Peyer's patch (tissue), 4 donors: ENCODE results near the gene HK3. TPM values are rescaled to one million over a fixed set of nuclear protein-coding genes. Genes with fewer than 3 reads are reported as not detected.

Experiments used
- DNase-seq, 3 donors: peaks; one replicate each; pipeline ENCODE4 v3.0.0-alpha.2; 2017 to 2019
- H3K27ac ChIP-seq, 4 donors: fragments of 200-600 bp; sonication (generic); one replicate each; pipeline ENCODE4 v1.5.1; 2016 to 2019
- H3K27me3 ChIP-seq, 2 donors: fragments of 200-600 bp; sonication (generic); one replicate each; pipeline ENCODE4 v1.5.1; 2019
- H3K36me3 ChIP-seq, 3 donors: fragments of 200-600 bp; sonication (generic); one replicate each; pipeline ENCODE4 v1.5.1; 2016 to 2019
- H3K4me1 ChIP-seq, 4 donors: fragments of 200-600 bp; sonication (generic); one replicate each; pipeline ENCODE4 v1.5.1; 2016 to 2019
- H3K4me3 ChIP-seq, 4 donors: fragments of 200-600 bp; sonication (generic); 1 replicate in 3 of 4; 2 replicates in 1 of 4; pipeline ENCODE4 v1.5.1; 2016 to 2019; ENCODE audit warnings: mild to moderate bottlenecking in 1 of 4
- H3K9me3 ChIP-seq, 4 donors: fragments of 200-600 bp; sonication (generic); one replicate each; pipeline ENCODE4 v1.5.1; 2016 to 2019; ENCODE audit warnings: mild to moderate bottlenecking in 1 of 4
- CTCF ChIP-seq, 6 experiments: fragments of 450-650 bp in 4 of 6; fragments of 200-600 bp in 2 of 6; sonication (generic) in 1 of 6; IDR thresholded peaks; one replicate each; pipeline ENCODE4 v1.5.1; 2017 to 2019; ENCODE audit warnings: antibody characterized with exemption in 6 of 6, mild to moderate bottlenecking in 3 of 6, moderate library complexity in 1 of 6
- POLR2A ChIP-seq, 2 donors: fragments of 450-650 bp; IDR thresholded peaks; one replicate each; pipeline ENCODE4 v1.5.1; 2017; ENCODE audit warnings: antibody characterized with exemption in 2 of 2, mild to moderate bottlenecking in 2 of 2, moderate library complexity in 2 of 2
- total RNA-seq, 4 donors: library from RNA; depleted of rRNA; stranded (reverse); fragments of >200 nt; gene quantifications; one replicate each; pipeline ENCODE4 v1.1.0, GENCODE V29; 2016

Gene HK3
- total RNA-seq, 4 donors from 2014 or later: 1.6 to 7.4 (median 3.6) TPM

GRCh38 chr5:176857216-176857893, 41.8 kb downstream of the HK3 start:
- Histone ChIP-seq H3K4me3 (no peak overlapping the region), H3K4me1 (no peaks in the 10 kb centered on the region), H3K27ac (no peak overlapping the region), H3K36me3 (no peaks in the 10 kb centered on the region), H3K9me3 (no peaks in the 10 kb centered on the region), H3K27me3 (peaks cover 0 to 3% of the 10 kb centered on the region in 2 donors)
- TF ChIP-seq POLR2A (IDR thresholded peaks at IDR 0.05): no peak
- no peak for TF ChIP-seq CTCF (IDR thresholded peaks at IDR 0.05)
- no peak for DNase-seq

- H3K4me3 ChIP-seq: no peak overlapping the region
- H3K27ac ChIP-seq: no peak overlapping the region
- H3K9me3 ChIP-seq: no peaks in the 10 kb centered on the region
- no peak for DNase-seq
- H3K36me3 ChIP-seq: no peaks in the 10 kb centered on the region
- no peak for TF ChIP-seq CTCF (IDR thresholded peaks at IDR 0.05)
- TF ChIP-seq POLR2A (IDR thresholded peaks at IDR 0.05): no peak
- no peaks in the 10 kb centered on the region for H3K4me1 ChIP-seq
- H3K27me3 ChIP-seq: no peaks in the 10 kb centered on the region
Measured at GRCh38 chr5:176856746-176857145, 42.4 kb downstream of the HK3 start.

- H3K27ac ChIP-seq: no peak overlapping the region
- no peak overlapping the region for H3K4me3 ChIP-seq
- H3K4me1 ChIP-seq: no peaks in the 10 kb centered on the region
- no peaks in the 10 kb centered on the region for H3K27me3 ChIP-seq
- no peaks in the 10 kb centered on the region for H3K9me3 ChIP-seq
- no peak for DNase-seq
- no peaks in the 10 kb centered on the region for H3K36me3 ChIP-seq
- TF ChIP-seq POLR2A (IDR thresholded peaks at IDR 0.05) (no peak), CTCF (IDR thresholded peaks at IDR 0.05) (no peak)
Measured at GRCh38 chr5:176855598-176855997, 43.5 kb downstream of the HK3 start.

- TF ChIP-seq POLR2A (IDR thresholded peaks at IDR 0.05) (no peak), CTCF (IDR thresholded peaks at IDR 0.05) (no peak)
- Histone ChIP-seq H3K4me3 (no peak overlapping the region), H3K4me1 (no peaks in the 10 kb centered on the region), H3K36me3 (no peaks in the 10 kb centered on the region), H3K27me3 (no peaks in the 10 kb centered on the region), H3K27ac (no peak overlapping the region), H3K9me3 (no peaks in the 10 kb centered on the region)
- DNase-seq: no peak
Measured at GRCh38 chr5:176854164-176854563, 45.0 kb downstream of the HK3 start.

GRCh38 chr5:176853151-176853778, 45.9 kb downstream of the HK3 start:
- H3K4me1 ChIP-seq: no peaks in the 10 kb centered on the region
- no peaks in the 10 kb centered on the region for H3K9me3 ChIP-seq
- DNase-seq: no peak
- H3K27ac ChIP-seq: no peak overlapping the region
- H3K27me3 ChIP-seq: no peaks in the 10 kb centered on the region
- no peaks in the 10 kb centered on the region for H3K36me3 ChIP-seq
- no peak overlapping the region for H3K4me3 ChIP-seq
- TF ChIP-seq POLR2A (IDR thresholded peaks at IDR 0.05) (no peak), CTCF (IDR thresholded peaks at IDR 0.05) (no peak)
